D721Med (cell line): ENCODE measurements around the gene GAB2.

Experiments
- DNase-seq: peaks from one replicate; pipeline ENCODE4 v3.0.0; 2011; ENCODE audit warnings: low spot score; ENCODE audit not compliant: insufficient read length
- FAIRE-seq: peaks from 2 replicates; lab custom pipeline; 2011; peaks lifted over from hg19 to GRCh38; lab: Jason Lieb, UNC
- TF ChIP-seq, protein P1 (sequence below): IDR thresholded peaks from 2 replicates; pipeline ENCODE4 v1.5.1; 2012; ENCODE audit warnings: mild to moderate bottlenecking, control low read depth; ENCODE audit not compliant: insufficient read depth; ENCODE audit errors: missing control alignments

GAB2 gene

DNA sequence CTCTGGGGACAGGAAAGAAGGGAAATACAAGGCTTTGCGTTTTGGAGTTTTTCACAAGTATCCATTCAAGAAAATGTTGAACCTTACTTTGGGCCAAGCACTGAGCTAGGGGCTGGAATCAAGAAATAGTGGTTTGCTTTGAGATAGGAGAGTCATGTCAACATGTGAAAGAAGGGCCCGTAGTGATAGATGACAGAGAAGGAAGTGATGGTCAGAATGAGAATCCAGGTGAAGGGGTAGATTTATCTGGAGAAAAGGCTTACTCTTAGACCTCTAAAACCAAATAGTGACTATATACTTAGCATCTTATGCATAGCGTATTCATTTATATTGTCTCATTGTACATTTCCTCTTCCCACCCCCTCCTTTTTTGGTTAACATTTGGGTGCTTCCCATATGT lies 87.3 kb downstream of the GAB2 start:
- no peak for DNase-seq
- no peak for FAIRE-seq
- TF ChIP-seq, protein P1, sequence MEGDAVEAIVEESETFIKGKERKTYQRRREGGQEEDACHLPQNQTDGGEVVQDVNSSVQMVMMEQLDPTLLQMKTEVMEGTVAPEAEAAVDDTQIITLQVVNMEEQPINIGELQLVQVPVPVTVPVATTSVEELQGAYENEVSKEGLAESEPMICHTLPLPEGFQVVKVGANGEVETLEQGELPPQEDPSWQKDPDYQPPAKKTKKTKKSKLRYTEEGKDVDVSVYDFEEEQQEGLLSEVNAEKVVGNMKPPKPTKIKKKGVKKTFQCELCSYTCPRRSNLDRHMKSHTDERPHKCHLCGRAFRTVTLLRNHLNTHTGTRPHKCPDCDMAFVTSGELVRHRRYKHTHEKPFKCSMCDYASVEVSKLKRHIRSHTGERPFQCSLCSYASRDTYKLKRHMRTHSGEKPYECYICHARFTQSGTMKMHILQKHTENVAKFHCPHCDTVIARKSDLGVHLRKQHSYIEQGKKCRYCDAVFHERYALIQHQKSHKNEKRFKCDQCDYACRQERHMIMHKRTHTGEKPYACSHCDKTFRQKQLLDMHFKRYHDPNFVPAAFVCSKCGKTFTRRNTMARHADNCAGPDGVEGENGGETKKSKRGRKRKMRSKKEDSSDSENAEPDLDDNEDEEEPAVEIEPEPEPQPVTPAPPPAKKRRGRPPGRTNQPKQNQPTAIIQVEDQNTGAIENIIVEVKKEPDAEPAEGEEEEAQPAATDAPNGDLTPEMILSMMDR: no peak

DNA sequence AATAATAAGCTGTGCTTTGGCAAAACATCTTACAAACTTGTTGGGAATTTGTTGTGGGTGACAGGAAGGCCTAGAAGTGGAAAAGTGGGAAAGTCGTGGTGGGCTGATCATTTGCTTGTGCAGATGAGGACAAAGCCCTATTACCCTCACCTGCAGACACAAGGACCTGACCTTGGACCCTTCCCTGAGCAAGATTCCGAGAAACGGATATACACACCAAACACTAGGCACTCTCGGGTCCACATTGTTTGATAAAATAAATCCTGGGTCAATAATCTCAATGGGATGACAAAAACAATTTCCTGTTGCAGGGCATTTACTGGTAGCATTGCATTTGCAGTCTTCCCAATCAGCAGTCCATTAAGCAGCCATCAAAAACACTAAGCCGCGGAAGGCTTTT lies 89.7 kb downstream of the GAB2 start:
- DNase-seq (no peak), FAIRE-seq (no peak)
- TF ChIP-seq, protein P1: no peak

DNA sequence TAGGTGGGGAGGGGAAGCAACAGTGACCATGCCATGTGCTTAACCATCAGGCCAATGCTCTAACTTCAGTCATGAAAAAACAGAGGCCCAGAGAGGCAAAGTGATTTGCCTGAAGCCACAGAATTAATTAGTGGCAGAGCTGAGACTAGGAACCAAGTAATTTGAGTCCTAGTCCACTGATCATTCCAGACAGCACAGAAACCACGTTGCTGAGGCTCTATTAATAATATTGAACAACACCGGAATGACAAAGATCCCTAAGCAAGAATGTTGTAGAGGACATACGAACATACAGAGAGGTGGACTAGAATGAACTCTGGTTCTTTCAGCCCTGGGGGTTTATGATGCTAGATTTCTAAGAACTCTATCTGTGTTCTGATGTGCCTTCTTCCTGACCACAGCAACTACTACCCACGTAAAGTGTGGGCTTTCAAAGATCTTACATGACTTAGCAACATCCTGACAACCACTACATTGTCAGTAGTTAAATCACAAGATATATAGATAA lies 92.3 kb downstream of the GAB2 start:
- FAIRE-seq (no peak), DNase-seq (no peak)

DNA sequence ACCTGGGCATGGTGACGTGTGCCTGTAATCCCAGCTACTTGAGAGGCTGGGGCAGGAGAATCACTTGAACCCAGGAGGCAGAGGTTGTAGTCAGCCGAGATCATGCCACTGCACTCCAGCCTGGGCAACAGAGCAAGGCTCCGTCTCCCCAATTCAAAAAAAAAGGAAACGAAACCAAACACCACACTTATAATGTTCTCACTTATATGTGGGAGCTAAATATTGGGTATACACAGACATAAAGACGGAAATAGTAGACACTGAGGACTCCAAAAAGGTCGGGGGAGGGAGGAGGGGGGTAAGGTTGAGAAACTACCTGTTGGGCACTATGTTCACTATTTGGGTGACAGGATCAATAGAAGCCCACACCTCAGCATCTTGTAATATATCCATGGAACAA lies 94.3 kb downstream of the GAB2 start:
- FAIRE-seq (no peak), DNase-seq (no peak)
- TF ChIP-seq, protein P1: no peak

More for the DNA sequence above, 92.3 kb downstream of the GAB2 start:
- TF ChIP-seq, protein P1: no peak

DNA sequence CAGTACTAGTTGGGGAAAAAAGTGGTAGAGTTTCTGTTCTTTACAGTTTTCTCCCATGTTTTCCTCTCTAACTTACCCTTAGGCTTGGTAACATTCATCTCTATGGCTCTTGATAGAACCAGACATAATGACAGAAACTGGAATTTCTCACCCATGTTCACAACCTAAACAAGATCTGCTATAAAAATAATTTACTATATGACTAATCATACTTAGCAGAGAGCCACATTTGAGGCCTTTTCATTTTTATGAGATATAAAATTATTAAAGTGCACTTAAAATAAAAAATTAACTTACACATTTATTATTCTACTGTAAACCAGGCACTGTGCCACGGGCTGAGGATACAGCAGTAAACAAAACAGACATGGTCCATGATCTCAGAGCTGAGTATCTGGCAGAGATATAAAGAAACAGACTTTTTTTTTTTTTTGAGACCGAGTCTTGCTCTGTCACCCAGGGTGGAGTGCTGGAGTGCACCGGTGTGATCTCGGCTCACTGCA lies 98.1 kb downstream of the GAB2 start:
- DNase-seq (no peak), FAIRE-seq (no peak)
- TF ChIP-seq, protein P1: no peak

DNA sequence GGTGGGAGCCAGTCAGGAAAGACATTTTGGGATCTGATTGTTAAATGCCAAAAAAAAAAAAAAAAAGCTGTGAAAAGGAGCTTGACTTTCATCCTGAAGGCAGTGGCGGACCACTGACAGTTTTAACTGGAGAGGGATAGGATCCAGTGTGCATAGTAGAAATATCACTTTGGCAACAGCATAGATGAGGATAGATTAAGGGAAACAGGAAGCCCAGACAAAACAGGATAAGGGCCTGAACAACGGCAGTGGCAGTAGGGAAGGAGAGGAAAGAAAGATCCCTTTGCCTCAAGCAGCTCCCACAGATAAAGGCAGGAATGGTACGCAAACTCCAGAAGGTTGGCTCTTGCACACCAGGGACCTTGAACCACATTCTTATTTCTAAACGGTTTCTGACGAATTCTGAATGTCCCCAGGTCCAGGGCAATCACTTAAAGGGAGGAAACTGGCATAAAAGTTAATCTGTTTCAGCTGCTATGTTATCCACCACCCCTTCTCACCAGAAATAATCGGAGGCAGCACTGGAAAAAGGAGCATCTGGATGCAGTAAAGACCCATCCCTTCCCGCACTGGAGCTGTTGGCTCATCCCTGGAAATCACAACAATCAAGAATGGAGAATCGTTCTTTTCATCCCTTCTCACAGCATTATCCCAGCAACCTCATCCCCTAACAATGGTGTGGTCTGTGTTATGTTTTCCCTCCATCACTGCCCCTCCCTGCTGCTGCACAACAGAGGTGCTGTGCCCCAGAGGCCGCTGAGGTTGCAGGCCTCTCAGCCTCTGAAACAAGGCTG lies 99.1 kb downstream of the GAB2 start:
- TF ChIP-seq, protein P1: no peak
- FAIRE-seq (no peak), DNase-seq (no peak)

DNA sequence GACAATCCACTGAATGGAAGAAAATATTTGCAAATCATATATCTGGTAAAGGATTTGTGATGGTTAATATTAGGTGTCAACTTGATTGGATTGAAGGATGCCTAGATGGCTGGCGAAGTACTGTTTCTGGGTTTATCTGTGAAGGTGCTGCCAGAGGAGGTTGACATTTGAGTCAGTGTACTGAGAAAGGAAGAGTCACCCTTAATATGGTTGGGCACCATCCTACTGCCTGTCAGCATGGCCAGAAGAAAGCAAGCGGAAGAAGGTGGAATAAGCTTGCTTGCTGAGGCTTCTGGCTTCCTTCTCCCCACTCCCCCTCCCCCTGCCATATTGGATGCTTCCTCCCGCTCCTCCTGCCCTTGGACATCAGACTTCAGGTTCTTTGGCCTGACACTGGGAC lies 101.9 kb downstream of the GAB2 start:
- no peak for DNase-seq
- TF ChIP-seq, protein P1: no peak
- no peak for FAIRE-seq
